Measurements from ENCODE around the gene CPLX1. TPM values are rescaled to one million over a fixed set of nuclear protein-coding genes. Genes with fewer than 3 reads are reported as not detected.

CPLX1 gene
- total RNA-seq, 2 experiments from 2014 or later = 1.5 TPM

DNA sequence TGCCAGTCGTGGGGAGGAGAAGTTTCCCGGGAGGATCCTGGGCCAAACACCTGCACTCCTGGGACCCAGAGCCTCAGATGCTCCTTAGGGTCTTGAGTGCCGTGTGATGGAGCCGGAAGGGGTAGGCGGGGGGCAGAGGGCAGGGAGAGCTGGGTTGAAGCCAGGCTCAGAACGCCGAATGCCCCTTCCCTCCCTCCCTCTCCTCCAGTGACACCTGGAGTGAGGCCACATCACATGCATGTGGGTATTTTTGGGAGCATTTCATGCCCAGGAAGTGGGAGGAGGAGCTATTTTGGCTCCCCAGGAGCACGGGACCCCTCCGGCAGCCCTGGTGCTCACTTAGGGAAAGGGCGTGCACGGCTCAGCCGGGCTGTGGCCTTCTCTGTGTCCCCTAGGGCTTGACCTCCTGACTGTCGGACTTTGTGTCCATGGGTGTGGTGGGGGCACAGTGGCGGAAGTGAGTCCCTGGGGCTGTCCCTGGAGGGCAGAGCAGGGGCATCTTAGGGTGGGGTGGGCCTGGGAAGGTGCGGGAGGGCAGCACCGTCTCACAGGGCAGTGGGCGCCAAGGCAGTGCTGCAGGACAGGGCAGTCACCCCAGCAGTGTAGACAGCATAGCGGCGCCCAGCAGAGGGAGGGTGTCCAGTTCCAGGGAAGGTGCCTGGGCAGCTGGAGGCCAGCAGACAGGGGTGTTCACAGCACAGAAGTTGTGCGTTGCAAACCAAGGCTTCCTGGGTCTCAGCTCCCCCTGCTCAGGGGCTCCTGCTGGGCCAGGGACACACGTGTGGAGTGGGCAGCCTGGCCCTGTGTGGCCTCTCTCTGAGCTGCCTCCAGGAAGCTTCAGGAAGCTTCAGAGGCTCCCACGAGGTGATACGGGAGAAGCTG, 4.9 kb upstream of the CPLX1 start:
- Histone ChIP-seq H3K27ac (ENCODE audit: low read depth in 1 of 2, low read length in 2 of 2) (no peak overlapping the region), H3K36me3 (ENCODE audit: insufficient read depth, low read length) (no peaks in the 10 kb centered on the region), H3K4me1 (ENCODE audit: insufficient read depth, low read length) (peaks cover 16% of the 10 kb centered on the region), H3K9me3 (ENCODE audit: control insufficient read depth in 1 of 2, insufficient read depth in 1 of 2, low read length in 2 of 2) (peaks cover 7 to 78% of the 10 kb centered on the region in 2 experiments), H3K4me3 (ENCODE audit: low read length) (no peak overlapping the region), H3K27me3 (ENCODE audit: control insufficient read depth in 1 of 2, insufficient read depth in 2 of 2, low read length in 2 of 2) (peaks cover 28 to 29% of the 10 kb centered on the region in 2 experiments)
- Mint-ChIP-seq H3K27ac (no peak overlapping the region), H3K4me3 (no peak overlapping the region), H3K9me3 (no peaks in the 10 kb centered on the region), H3K4me1 (ENCODE audit: low read depth) (peaks cover 6% of the 10 kb centered on the region), H3K27me3 (peaks cover 21% of the 10 kb centered on the region), H3K36me3 (ENCODE audit: low read depth) (no peaks in the 10 kb centered on the region)
- CTCF ChIA-PET = no interaction called here
- TF ChIP-seq CTCF (IDR thresholded peaks at IDR 0.05) = no peak
- POLR2A ChIA-PET = no interaction called here
- no peak for ATAC-seq (ENCODE audit: poor library complexity)
- intact Hi-C loops (cut with DNase I, micrococcal nuclease) = no loop called here
- DNase-seq = peak in 1 of 14 experiments; percentile 8

- Mint-ChIP-seq H3K36me3 (ENCODE audit: low read depth) (no peaks in the 10 kb centered on the region), H3K4me1 (ENCODE audit: low read depth) (peaks cover 6% of the 10 kb centered on the region), H3K9me3 (no peaks in the 10 kb centered on the region), H3K27me3 (peaks cover 24% of the 10 kb centered on the region), H3K27ac (no peak overlapping the region), H3K4me3 (no peak overlapping the region)
- H3K27me3 ChIP-seq (ENCODE audit: control insufficient read depth in 1 of 2, insufficient read depth in 2 of 2, low read length in 2 of 2) = peaks cover 29 to 34% of the 10 kb centered on the region in 2 experiments
- no peak overlapping the region for H3K4me3 ChIP-seq (ENCODE audit: low read length)
- ChIA-PET CTCF (no interaction called here), POLR2A (no interaction called here)
- no peak for TF ChIP-seq CTCF (IDR thresholded peaks at IDR 0.05)
- peaks cover 7 to 73% of the 10 kb centered on the region in 2 experiments for H3K9me3 ChIP-seq (ENCODE audit: control insufficient read depth in 1 of 2, insufficient read depth in 1 of 2, low read length in 2 of 2)
- intact Hi-C loops (cut with DNase I, micrococcal nuclease) = loop anchor here in 1 of 2 experiments (5.0 kb wide), 1 partner anchor 102 kb away; the partner anchor contains the start of genes GAK and TMEM175
- ATAC-seq (ENCODE audit: poor library complexity) = no peak
- peaks cover 19% of the 10 kb centered on the region for H3K4me1 ChIP-seq (ENCODE audit: insufficient read depth, low read length)
- peak in 2 of 14 experiments; percentile 16 to 22 for DNase-seq
- no peaks in the 10 kb centered on the region for H3K36me3 ChIP-seq (ENCODE audit: insufficient read depth, low read length)
- H3K27ac ChIP-seq (ENCODE audit: low read depth in 1 of 2, low read length in 2 of 2) = no peak overlapping the region
Measured at GRCh38 chr4:829761-830600, 4.1 kb upstream of the CPLX1 start.

- Mint-ChIP-seq H3K9me3 (no peaks in the 10 kb centered on the region), H3K4me3 (no peak overlapping the region), H3K27me3 (peaks cover 31% of the 10 kb centered on the region), H3K36me3 (ENCODE audit: low read depth) (no peaks in the 10 kb centered on the region), H3K4me1 (ENCODE audit: low read depth) (peaks cover 6% of the 10 kb centered on the region), H3K27ac (no peak overlapping the region)
- POLR2A ChIA-PET = no interaction called here
- no peak for ATAC-seq (ENCODE audit: poor library complexity)
- intact Hi-C loops (cut with DNase I, micrococcal nuclease) = loop anchor here in 1 of 2 experiments (5.0 kb wide), 1 partner anchor 103 kb away; the partner anchor contains the start of genes GAK and TMEM175
- Histone ChIP-seq H3K27ac (ENCODE audit: low read depth in 1 of 2, low read length in 2 of 2) (no peak overlapping the region), H3K36me3 (ENCODE audit: insufficient read depth, low read length) (no peaks in the 10 kb centered on the region), H3K9me3 (ENCODE audit: control insufficient read depth in 1 of 2, insufficient read depth in 1 of 2, low read length in 2 of 2) (peaks cover 7 to 73% of the 10 kb centered on the region in 2 experiments), H3K4me3 (ENCODE audit: low read length) (no peak overlapping the region), H3K27me3 (ENCODE audit: control insufficient read depth in 1 of 2, insufficient read depth in 2 of 2, low read length in 2 of 2) (peaks cover 36 to 41% of the 10 kb centered on the region in 2 experiments), H3K4me1 (ENCODE audit: insufficient read depth, low read length) (peaks cover 25% of the 10 kb centered on the region)
- peak in 1 of 14 experiments; percentile 20 for DNase-seq
- CTCF ChIA-PET = no interaction called here
- no peak for TF ChIP-seq CTCF (IDR thresholded peaks at IDR 0.05)
Measured at GRCh38 chr4:829291-829690, 3.4 kb upstream of the CPLX1 start.

All from CD4-positive, alpha-beta T cell (primary cell).